Measurements from ENCODE around the gene ADAT2. TPM values are rescaled to one million over a fixed set of nuclear protein-coding genes. Genes with fewer than 3 reads are reported as not detected.
"Not testable (repeated sequence)": the region's sequence is repeated elsewhere in the genome, so short reads cannot be mapped to it uniquely, and the experiment has no call there.

Gene ADAT2
- total RNA-seq, 2 experiments from 2014 or later: 22.8 to 27.0 TPM

DNA sequence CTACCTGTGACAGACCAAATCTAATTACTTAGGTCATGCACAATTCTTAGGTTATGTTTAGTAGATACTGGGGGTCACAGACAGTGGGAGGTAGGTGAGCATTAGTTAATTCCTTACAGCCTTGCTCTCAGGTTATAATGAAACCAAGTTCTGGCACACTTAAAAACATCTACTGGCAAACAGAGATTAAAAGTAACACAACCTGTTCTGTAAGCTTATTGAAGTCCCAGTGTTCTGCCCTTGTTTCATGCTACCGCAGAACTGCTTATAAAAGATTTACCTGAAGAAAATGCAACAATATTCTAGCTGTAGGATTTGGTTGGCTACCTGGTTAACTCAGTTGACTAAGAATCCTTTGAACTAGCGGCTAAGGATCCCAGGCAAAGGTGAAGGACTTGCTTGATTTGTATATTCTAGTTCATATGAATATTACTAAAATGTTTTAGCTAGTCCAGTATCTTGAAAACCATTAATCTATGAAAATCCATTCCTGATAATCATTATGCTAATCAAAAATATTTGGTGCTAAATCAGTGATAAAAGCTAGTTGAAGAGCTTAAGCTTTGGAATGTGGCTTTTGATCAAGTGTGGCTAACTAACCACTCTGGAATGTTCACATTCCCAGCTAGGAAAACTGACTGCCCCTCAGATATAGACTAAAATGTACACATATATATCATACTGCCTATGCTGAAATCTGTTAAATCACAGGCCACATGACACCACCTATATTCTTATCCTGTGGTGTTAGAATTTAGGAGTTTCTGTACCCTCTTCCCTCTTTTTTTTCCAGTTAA is 7.3 kb upstream of the ADAT2 start:
- no peak for ATAC-seq (ENCODE audit: low read depth)
- Mint-ChIP-seq H3K9me3 (no peaks in the 10 kb centered on the region), H3K27ac (no peak overlapping the region), H3K4me3 (no peak overlapping the region), H3K27me3 (no peaks in the 10 kb centered on the region), H3K4me1 (peaks cover 10% of the 10 kb centered on the region), H3K36me3 (peaks cover 15% of the 10 kb centered on the region)
- DNase-seq: no peak
- POLR2A ChIA-PET: no interaction called here

GRCh38 chr6:143451531-143451930 is 1.0 kb upstream of the ADAT2 start:
- ATAC-seq (ENCODE audit: low read depth) (no peak), DNase-seq (no peak)
- Mint-ChIP-seq H3K27me3 (no peaks in the 10 kb centered on the region), H3K36me3 (peaks cover 5% of the 10 kb centered on the region), H3K27ac (peak overlapping the region; percentile 99), H3K4me3 (peak overlapping the region; percentile 99), H3K9me3 (no peaks in the 10 kb centered on the region), H3K4me1 (peaks cover 20% of the 10 kb centered on the region)
- POLR2A ChIA-PET: interaction anchor here (0.6 kb wide), 1 partner anchor 86 kb away, joined by 3 read pairs; no protein-coding TSS in a partner anchor

DNA sequence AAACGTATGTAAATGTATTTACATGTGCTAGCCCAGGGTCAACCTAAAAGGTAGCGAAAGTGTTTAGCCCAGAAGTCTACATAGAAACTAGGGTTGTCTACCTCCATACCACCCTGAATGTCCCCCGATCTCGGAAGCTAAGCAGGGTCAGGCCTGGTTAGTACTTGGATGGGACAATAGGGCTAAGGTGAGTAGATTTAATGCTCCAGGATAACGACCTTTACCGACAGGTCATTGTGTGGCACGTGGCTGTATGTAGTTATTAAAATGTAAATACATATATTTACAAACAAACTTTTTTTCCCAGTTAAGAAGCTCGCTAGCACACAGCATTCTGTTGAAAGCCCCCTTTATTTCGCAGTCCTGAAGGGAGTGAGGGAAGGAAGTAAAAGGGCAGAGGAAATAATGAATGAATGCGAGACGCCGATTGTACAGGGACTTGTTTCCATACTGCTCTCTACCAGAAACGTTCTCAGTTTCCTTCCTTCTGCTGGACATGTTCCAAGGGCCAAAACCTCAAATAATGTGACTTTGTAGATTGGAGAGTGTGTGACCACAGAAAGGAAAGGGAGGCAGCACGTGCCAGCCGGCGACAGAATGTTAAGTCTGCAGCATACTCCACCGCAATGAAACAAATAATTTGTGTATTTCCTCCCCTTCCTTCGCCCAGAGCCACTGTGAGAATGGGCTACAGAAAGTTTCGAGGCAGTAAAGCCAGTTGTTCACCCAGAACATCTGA is 612 bp downstream of the ADAT2 start:
- Mint-ChIP-seq H3K9me3 (no peaks in the 10 kb centered on the region), H3K27ac (peak overlapping the region; percentile 99), H3K27me3 (no peaks in the 10 kb centered on the region), H3K4me3 (peak overlapping the region; percentile 99), H3K4me1 (peaks cover 20% of the 10 kb centered on the region), H3K36me3 (peaks cover 5% of the 10 kb centered on the region)
- ATAC-seq (ENCODE audit: low read depth): peak; percentile 3
- peak; percentile 49 for DNase-seq
- POLR2A ChIA-PET: interaction anchor here (0.9 to 2.2 kb wide), 10 partner anchors 8 to 614 kb away, joined by 3 to 17 read pairs (median 4); partner anchors contain the start of gene FUCA2

GRCh38 chr6:143449082-143449713 is 1.3 kb downstream of the ADAT2 start:
- H3K9me3 Mint-ChIP-seq: no peaks in the 10 kb centered on the region
- H3K4me1 Mint-ChIP-seq: peaks cover 19% of the 10 kb centered on the region
- peak overlapping the region; percentile 99 for H3K4me3 Mint-ChIP-seq
- H3K27me3 Mint-ChIP-seq: no peaks in the 10 kb centered on the region
- ATAC-seq (ENCODE audit: low read depth) (no peak), DNase-seq (no peak)
- POLR2A ChIA-PET: interaction anchor here (2.2 kb wide), 1 partner anchor 62 kb away, joined by 17 read pairs; the partner anchor contains the start of gene FUCA2
- peak overlapping the region; percentile 99 for H3K27ac Mint-ChIP-seq
- H3K36me3 Mint-ChIP-seq: peaks cover 4% of the 10 kb centered on the region

- H3K27ac Mint-ChIP-seq; H3K9me3 Mint-ChIP-seq; ATAC-seq (ENCODE audit: low read depth); POLR2A ChIA-PET; H3K27me3 Mint-ChIP-seq; DNase-seq; H3K4me3 Mint-ChIP-seq: not testable (repeated sequence)
- peaks cover 11% of the 10 kb centered on the region for H3K36me3 Mint-ChIP-seq
- peaks cover 15% of the 10 kb centered on the region for H3K4me1 Mint-ChIP-seq
These were observed 2.6 kb downstream of the ADAT2 start for GRCh38 chr6:143447865-143448264.

DNA sequence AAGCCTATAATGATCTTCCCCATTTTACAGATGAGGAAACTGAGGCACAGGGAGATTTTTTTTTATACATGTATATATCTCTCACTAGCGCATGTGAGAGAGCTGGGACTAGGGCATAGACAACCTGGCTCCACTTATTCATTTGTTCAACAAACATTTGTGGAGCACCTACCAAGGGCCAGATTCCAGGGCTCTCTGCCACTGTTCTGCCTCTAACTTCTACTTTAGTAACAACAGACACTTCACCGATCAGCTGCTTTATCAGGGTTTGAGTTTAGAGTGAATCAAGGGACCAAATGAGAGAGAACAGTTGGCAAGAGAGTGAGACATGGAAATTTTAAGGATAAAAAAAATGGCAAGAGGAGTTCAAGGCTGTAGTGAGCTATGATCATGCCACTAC is 7.4 kb downstream of the ADAT2 start:
- POLR2A ChIA-PET: no interaction called here
- H3K9me3 Mint-ChIP-seq: peaks cover 1% of the 10 kb centered on the region
- no peak overlapping the region for H3K4me3 Mint-ChIP-seq
- DNase-seq (no peak), ATAC-seq (ENCODE audit: low read depth) (no peak)
- H3K4me1 Mint-ChIP-seq: peaks cover 15% of the 10 kb centered on the region
- no peak overlapping the region for H3K27ac Mint-ChIP-seq
- H3K36me3 Mint-ChIP-seq: peaks cover 40% of the 10 kb centered on the region
- H3K27me3 Mint-ChIP-seq: no peaks in the 10 kb centered on the region

DNA sequence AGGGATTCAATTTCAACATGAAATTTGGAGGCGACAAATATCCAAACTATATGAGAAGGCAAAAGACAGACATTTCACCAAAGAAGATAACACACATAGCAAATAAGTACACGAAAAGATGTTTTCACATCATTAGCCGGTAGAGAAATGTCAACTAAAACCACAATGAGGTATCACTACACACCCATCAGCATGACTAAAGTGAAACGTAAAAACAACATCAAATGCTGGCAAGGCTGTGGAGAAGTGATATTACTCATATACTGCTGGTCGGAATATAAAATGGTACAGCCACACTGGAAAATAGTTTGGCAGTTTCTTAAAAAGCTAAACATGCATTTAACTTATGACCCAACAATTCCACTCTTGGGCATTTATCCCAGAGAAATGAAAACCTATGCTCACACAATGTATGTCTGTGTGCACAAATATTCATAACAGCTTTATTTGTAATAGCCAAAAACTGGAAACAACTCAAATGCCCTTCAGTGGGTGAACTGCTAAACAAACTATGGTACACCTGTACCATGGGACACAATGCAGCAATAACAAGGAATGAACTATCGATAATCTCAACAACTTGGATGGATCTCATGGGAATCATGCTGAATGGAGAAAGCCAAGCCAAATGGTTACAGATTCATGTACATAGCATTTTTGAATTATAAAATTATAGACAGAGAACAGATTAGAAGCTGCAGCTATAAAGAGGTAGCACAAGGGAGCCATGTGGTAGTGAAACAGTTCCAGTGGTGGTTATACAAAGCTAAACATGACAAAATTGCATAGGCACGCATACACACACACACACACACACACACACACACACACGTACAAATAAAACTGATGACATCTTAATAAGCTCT is 8.6 kb downstream of the ADAT2 start:
- H3K4me3 Mint-ChIP-seq: peak overlapping the region; percentile 33
- POLR2A ChIA-PET: interaction anchor here (0.5 to 0.9 kb wide), 2 partner anchors 9 to 655 kb away, joined by 5 read pairs; partner anchors contain the start of genes ADAT2 and PEX3
- peak overlapping the region; percentile 35 for H3K27ac Mint-ChIP-seq
- DNase-seq: no peak
- H3K4me1 Mint-ChIP-seq: peaks cover 13% of the 10 kb centered on the region
- peaks cover 1% of the 10 kb centered on the region for H3K9me3 Mint-ChIP-seq
- peaks cover 39% of the 10 kb centered on the region for H3K36me3 Mint-ChIP-seq
- peak; percentile 63 for ATAC-seq (ENCODE audit: low read depth)
- no peaks in the 10 kb centered on the region for H3K27me3 Mint-ChIP-seq

- POLR2A ChIA-PET: no interaction called here
These were observed 9.5 kb downstream of the ADAT2 start for GRCh38 chr6:143441010-143441409.

GRCh38 chr6:143432588-143432987 is 17.9 kb downstream of the ADAT2 start:
- Mint-ChIP-seq H3K4me1 (no peaks in the 10 kb centered on the region), H3K27ac (no peak overlapping the region), H3K27me3 (no peaks in the 10 kb centered on the region), H3K36me3 (peaks cover 3% of the 10 kb centered on the region), H3K4me3 (no peak overlapping the region), H3K9me3 (no peaks in the 10 kb centered on the region)
- DNase-seq (no peak), ATAC-seq (ENCODE audit: low read depth) (no peak)
- POLR2A ChIA-PET: interaction anchor here (1.2 kb wide), 1 partner anchor 18 kb away, joined by 3 read pairs; the partner anchor contains the start of genes ADAT2 and PEX3

More at GRCh38 chr6:143441010-143441409, 9.5 kb downstream of the ADAT2 start:
- Mint-ChIP-seq H3K9me3 (peaks cover 1% of the 10 kb centered on the region), H3K4me1 (peaks cover 13% of the 10 kb centered on the region), H3K36me3 (peaks cover 39% of the 10 kb centered on the region), H3K27ac (no peak overlapping the region), H3K27me3 (no peaks in the 10 kb centered on the region), H3K4me3 (no peak overlapping the region)
- DNase-seq: no peak
- no peak for ATAC-seq (ENCODE audit: low read depth)

DNA sequence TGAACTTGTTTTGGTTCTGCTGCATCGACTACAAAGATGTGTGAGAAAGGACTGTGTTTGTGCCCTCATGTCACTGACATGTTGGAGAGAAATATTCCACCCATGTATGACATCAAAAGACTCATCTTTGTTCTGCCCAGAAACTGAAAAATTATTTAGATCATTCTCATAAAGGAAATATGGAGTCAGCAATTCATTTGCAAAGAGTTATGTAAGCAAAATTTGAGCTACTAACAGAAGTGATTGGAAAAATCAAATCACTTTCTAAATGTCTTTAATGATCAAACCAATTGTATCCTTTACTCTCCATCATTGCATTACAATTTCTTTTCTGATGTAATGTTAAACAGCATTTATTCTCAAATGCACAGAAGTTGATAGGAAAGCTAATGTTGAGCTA is 19.3 kb downstream of the ADAT2 start:
- POLR2A ChIA-PET: no interaction called here
- Mint-ChIP-seq H3K27me3 (no peaks in the 10 kb centered on the region), H3K4me3 (no peak overlapping the region), H3K4me1 (no peaks in the 10 kb centered on the region), H3K9me3 (no peaks in the 10 kb centered on the region), H3K36me3 (peaks cover 3% of the 10 kb centered on the region), H3K27ac (no peak overlapping the region)
- no peak for DNase-seq
- ATAC-seq (ENCODE audit: low read depth): no peak

- DNase-seq (no peak), ATAC-seq (ENCODE audit: low read depth) (no peak)
- Mint-ChIP-seq H3K4me1 (no peaks in the 10 kb centered on the region), H3K36me3 (no peaks in the 10 kb centered on the region), H3K27ac (no peak overlapping the region), H3K27me3 (no peaks in the 10 kb centered on the region), H3K4me3 (no peak overlapping the region), H3K9me3 (no peaks in the 10 kb centered on the region)
- POLR2A ChIA-PET: no interaction called here
These were observed 20.5 kb downstream of the ADAT2 start for GRCh38 chr6:143429970-143430369.

DNA sequence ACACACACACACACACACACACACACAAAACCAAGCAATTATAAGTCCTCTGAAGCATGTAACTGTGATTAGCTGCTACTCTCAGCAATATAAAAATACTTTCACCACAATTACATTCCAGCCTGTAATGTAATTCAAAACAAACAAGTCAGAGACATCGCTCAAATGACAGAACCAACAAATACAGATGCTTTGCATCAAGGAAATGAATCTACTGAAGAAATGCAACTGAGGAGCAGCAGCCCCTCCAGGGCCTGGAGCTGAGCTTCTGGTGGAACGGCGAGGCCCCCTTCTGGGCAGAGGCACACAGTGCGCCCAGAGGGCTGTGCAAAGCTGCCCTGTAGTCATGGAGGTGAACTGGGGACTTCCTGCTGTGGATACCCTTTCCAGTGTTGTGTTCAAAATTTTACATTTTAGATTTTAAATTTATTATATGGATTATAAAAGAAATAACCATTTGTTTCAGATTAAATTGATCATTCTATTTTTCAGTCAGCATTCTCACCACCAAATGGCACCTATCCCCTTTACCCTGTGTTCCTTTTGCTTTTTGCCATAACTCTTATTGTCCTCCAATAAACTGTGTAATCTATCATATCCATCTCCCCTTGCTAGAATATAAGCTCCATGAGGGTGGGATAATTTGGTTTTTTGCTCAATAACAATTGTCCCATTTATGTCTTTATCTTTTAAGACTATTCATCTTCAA is 23.2 kb downstream of the ADAT2 start:
- H3K27me3 Mint-ChIP-seq: no peaks in the 10 kb centered on the region
- H3K9me3 Mint-ChIP-seq: no peaks in the 10 kb centered on the region
- peak; percentile 99 for ATAC-seq (ENCODE audit: low read depth)
- POLR2A ChIA-PET: no interaction called here
- no peak overlapping the region for H3K4me3 Mint-ChIP-seq
- no peaks in the 10 kb centered on the region for H3K4me1 Mint-ChIP-seq
- peak; percentile 79 for DNase-seq
- no peak overlapping the region for H3K27ac Mint-ChIP-seq
- no peaks in the 10 kb centered on the region for H3K36me3 Mint-ChIP-seq
